ENCODE data around the gene TTC6. TPM values are rescaled to one million over a fixed set of nuclear protein-coding genes. Genes with fewer than 3 reads are reported as not detected.
A peak's percentile ranks its signal among the peaks of the same experiment; 100 is the strongest.

The TTC6 gene
- total and polyA plus RNA-seq, 8 donors: 0.92 to 184 (median 20.9) TPM

DNA sequence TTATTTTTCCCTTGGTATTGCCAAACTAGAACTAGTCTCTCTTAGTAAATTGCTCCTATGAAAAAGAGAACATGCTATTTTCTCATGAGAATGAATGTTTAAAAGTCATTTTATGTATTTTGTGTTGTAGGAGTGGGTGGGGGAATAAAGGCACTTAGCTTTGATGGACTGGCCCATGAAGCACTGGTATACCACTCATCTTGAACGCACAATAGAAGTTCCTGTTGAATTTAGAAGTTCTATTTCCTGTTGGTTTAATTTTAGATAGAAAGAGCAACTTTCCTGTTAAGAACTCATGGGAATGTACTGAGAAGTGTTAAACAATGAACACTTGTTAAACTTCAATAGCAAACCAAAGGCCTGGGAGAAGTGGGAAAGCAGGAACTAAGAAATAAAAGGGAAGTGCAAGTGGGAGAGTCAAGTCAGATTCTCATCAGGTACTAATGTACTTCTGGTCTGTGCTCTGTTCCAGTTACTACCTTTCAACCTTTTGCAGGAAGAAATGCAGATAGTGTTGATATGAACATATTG, 23.1 kb downstream of the TTC6 start:
- DNase-seq: no peak
- intact Hi-C loops (cut with DNase I; ENCODE audit: low total_unique reads): no loop called here
- TF ChIP-seq, protein P1, sequence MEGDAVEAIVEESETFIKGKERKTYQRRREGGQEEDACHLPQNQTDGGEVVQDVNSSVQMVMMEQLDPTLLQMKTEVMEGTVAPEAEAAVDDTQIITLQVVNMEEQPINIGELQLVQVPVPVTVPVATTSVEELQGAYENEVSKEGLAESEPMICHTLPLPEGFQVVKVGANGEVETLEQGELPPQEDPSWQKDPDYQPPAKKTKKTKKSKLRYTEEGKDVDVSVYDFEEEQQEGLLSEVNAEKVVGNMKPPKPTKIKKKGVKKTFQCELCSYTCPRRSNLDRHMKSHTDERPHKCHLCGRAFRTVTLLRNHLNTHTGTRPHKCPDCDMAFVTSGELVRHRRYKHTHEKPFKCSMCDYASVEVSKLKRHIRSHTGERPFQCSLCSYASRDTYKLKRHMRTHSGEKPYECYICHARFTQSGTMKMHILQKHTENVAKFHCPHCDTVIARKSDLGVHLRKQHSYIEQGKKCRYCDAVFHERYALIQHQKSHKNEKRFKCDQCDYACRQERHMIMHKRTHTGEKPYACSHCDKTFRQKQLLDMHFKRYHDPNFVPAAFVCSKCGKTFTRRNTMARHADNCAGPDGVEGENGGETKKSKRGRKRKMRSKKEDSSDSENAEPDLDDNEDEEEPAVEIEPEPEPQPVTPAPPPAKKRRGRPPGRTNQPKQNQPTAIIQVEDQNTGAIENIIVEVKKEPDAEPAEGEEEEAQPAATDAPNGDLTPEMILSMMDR (IDR thresholded peaks at IDR 0.05): no peak
- TF ChIP-seq POLR2A (IDR thresholded peaks at IDR 0.05) (no peak), EP300 (IDR thresholded peaks at IDR 0.05) (no peak), POLR2AphosphoS5 (IDR thresholded peaks at IDR 0.05) (no peak)
- WGBS, 5 donors: 29 to 57% (median 47%) methylated on average over 1 of the region's 1 CpG
- H3K9me3 ChIP-seq: peaks cover 0 to 33% (median 28%) of the 10 kb centered on the region in 4 donors
- H3K27me3 ChIP-seq: peaks cover 0 to 27% (median 9%) of the 10 kb centered on the region in 3 donors
- no peak overlapping the region for H3K4me3 ChIP-seq
- peaks cover 0 to 18% (median 13%) of the 10 kb centered on the region in 4 donors for H3K36me3 ChIP-seq
- H3K27ac ChIP-seq: peak overlapping the region in 1 of 5 donors; percentile 27
- H3K4me1 ChIP-seq: peaks cover 0 to 10% (median 6%) of the 10 kb centered on the region in 4 donors

DNA sequence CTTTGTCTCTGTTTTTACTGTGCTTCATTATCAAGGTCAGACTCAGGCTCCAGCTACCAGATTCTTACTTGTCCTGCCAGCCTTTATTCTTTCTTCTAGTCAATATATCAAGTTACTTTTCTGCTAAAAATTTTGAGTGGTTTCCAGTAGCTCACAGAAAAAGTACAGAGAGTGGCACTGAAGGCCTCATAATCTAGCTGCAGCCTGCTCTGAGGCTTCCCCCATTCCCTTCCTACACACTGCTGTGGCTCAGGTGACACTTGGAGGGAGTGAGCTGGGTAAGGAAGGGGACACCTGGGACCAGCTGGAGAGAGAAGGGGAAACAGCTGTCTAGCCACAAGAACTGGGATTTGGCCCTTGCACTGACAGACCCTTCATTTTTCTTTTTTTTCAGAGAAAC, 25.4 kb downstream of the TTC6 start:
- Histone ChIP-seq H3K4me1 (peaks cover 0 to 10% (median 6%) of the 10 kb centered on the region in 4 donors), H3K36me3 (peaks cover 0 to 12% (median 9%) of the 10 kb centered on the region in 4 donors), H3K9me3 (peaks cover 0 to 12% (median 9%) of the 10 kb centered on the region in 4 donors), H3K4me3 (no peak overlapping the region), H3K27me3 (peaks cover 0 to 36% (median 9%) of the 10 kb centered on the region in 3 donors), H3K27ac (no peak overlapping the region)
- intact Hi-C loops (cut with DNase I; ENCODE audit: low total_unique reads): no loop called here
- TF ChIP-seq, protein P1 (IDR thresholded peaks at IDR 0.05): no peak
- TF ChIP-seq EP300 (IDR thresholded peaks at IDR 0.05) (no peak), POLR2AphosphoS5 (IDR thresholded peaks at IDR 0.05) (no peak), POLR2A (IDR thresholded peaks at IDR 0.05) (no peak)
- DNase-seq: no peak

GRCh38 chr14:37622231-37622923, 26.9 kb downstream of the TTC6 start:
- 49 to 64% (median 60%) methylated on average over 53 to 81 of the region's 81 CpGs for WGBS, 5 donors
- Histone ChIP-seq H3K4me1 (peaks cover 0 to 10% (median 6%) of the 10 kb centered on the region in 4 donors), H3K27me3 (peaks cover 0 to 36% (median 9%) of the 10 kb centered on the region in 3 donors), H3K9me3 (no peaks in the 10 kb centered on the region), H3K4me3 (peak overlapping the region in 2 of 4 donors; percentile 17 to 23), H3K36me3 (peaks cover 0 to 12% (median 9%) of the 10 kb centered on the region in 4 donors), H3K27ac (no peak overlapping the region)
- intact Hi-C loops (cut with DNase I; ENCODE audit: low total_unique reads): no loop called here
- peak in 1 of 2 donors; percentile 33 for DNase-seq
- TF ChIP-seq POLR2A (IDR thresholded peaks at IDR 0.05) (no peak), EP300 (IDR thresholded peaks at IDR 0.05) (no peak)
- TF ChIP-seq, protein P1 (IDR thresholded peaks at IDR 0.05): no peak

DNA sequence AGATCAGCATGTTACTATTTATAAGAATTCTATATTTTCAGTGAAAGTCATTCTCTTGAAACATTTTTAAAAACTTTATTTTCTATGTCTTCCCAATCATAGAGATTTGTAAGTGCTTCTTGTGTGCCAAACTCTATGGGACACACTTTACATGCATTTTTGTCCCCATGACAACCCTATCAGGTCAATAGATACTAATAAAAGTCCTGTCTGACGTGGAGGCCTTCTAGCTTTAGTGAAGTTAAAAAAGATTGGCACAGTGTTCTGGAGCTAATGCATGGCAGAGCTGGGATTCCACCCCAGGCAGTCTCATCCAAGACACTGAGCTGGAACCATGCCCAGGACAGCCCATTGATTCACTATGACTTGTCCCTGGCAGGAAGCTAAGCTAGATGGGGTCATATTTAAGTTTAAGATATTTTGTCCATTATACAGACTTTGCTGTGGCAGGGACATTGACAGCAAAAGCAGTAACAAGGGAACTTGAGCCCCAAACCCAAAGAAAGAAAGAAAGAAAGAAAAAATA, 28.1 kb downstream of the TTC6 start:
- DNase-seq: peak in 1 of 2 donors; percentile 21
- H3K36me3 ChIP-seq: peaks cover 0 to 17% (median 10%) of the 10 kb centered on the region in 4 donors
- H3K27me3 ChIP-seq: peaks cover 0 to 36% (median 9%) of the 10 kb centered on the region in 3 donors
- H3K4me1 ChIP-seq: peaks cover 0 to 10% (median 6%) of the 10 kb centered on the region in 4 donors
- no peak overlapping the region for H3K27ac ChIP-seq
- intact Hi-C loops (cut with DNase I; ENCODE audit: low total_unique reads): no loop called here
- no peak for TF ChIP-seq EP300 (IDR thresholded peaks at IDR 0.05)
- TF ChIP-seq, protein P1 (IDR thresholded peaks at IDR 0.05): no peak
- TF ChIP-seq POLR2AphosphoS5 (IDR thresholded peaks at IDR 0.05): no peak
- TF ChIP-seq POLR2A (IDR thresholded peaks at IDR 0.05): no peak
- WGBS, 5 donors: 33 to 57% (median 49%) methylated on average over 1 of the region's 1 CpG
- peaks cover 0 to 2% (median 0%) of the 10 kb centered on the region in 4 donors for H3K9me3 ChIP-seq
- H3K4me3 ChIP-seq: no peak overlapping the region
